Testis (tissue), 3 donors: Measurements from ENCODE around the gene YDJC. TPM values are rescaled to one million over a fixed set of nuclear protein-coding genes. Genes with fewer than 3 reads are reported as not detected.

Experiments used
- DNase-seq: peaks from one replicate; pipeline ENCODE4 v3.0.0-alpha.2; 2019
- H3K27ac ChIP-seq, 2 donors: fragments of 200-600 bp; sonication (generic); one replicate each; pipeline ENCODE4 v1.5.1; 2019
- H3K27me3 ChIP-seq: fragments of 200-600 bp; sonication (generic); one replicate; pipeline ENCODE4 v1.5.1; 2019
- H3K36me3 ChIP-seq: fragments of 200-600 bp; sonication (generic); one replicate; pipeline ENCODE4 v1.5.1; 2017; ENCODE audit warnings: low read depth; ENCODE audit errors: missing control alignments
- H3K4me1 ChIP-seq: fragments of 200-600 bp; sonication (generic); one replicate; pipeline ENCODE4 v1.5.1; 2019
- H3K4me3 ChIP-seq, 2 donors: fragments of 200-600 bp; sonication (generic); one replicate each; pipeline ENCODE4 v1.5.1; 2017 to 2019
- H3K9me3 ChIP-seq: fragments of 200-600 bp; sonication (generic); one replicate; pipeline ENCODE4 v1.5.1; 2017
- POLR2A ChIP-seq: fragments of 450-650 bp; IDR thresholded peaks from one replicate; pipeline ENCODE4 v1.6.1; 2017; ENCODE audit warnings: antibody characterized with exemption, mild to moderate bottlenecking, moderate library complexity
- WGBS, 2 donors: methylation state at CpG; one replicate each; pipeline ENCODE4 v1.1.5; 2018; 5-methylcytosine and 5-hydroxymethylcytosine counted together
- intact Hi-C: fragments of 100-400 bp; cut with DNase I; formaldehyde crosslinking; loops from one replicate; pipeline ENCODE4 v1.15.1; 2023; ENCODE audit warnings: low total_unique reads
- microRNA counts, 2 donors: library from miRNA; unstranded; fragments of <30 nt; microRNA quantifications; one replicate each; lab custom pipeline; 2016
- microRNA-seq, 2 donors: library from miRNA; unstranded; fragments of <30 nt; microRNA quantifications; one replicate each; pipeline ENCODE4, GENCODE V29; 2016; ENCODE audit warnings: borderline number of aligned reads in 2 of 2, borderline replicate concordance in 1 of 2
- polyA plus RNA-seq: library from polyadenylated mRNA; stranded (reverse); fragments of 350-450 nt; fragmentation: Illumina TruSeq; extraction: RNeasy Lipid Tissue Mini Kit (QIAGEN cat#74804); gene quantifications from one replicate; pipeline ENCODE4 v1.2.3, GENCODE V29; 2014; ENCODE audit warnings: low read depth, low replicate concordance; ENCODE audit not compliant: insufficient read depth
- small RNA-seq, 2 donors: library from RNA; depleted of rRNA; stranded (forward); fragments of <200 nt; gene quantifications; one replicate each; pipeline ENCODE3, GENCODE V24; 2016
- total RNA-seq, 2 donors: library from RNA; depleted of rRNA; stranded (reverse); fragments of >200 nt; gene quantifications; one replicate each; pipeline ENCODE4 v1.2.3, GENCODE V29; 2016
- TF ChIP-seq, protein P1 (sequence below), 3 experiments: fragments of 450-650 bp in 2 of 3; fragments of 200-600 bp in 1 of 3; sonication (generic) in 1 of 3; IDR thresholded peaks; one replicate each; pipeline ENCODE4 v1.5.1; 2016 to 2019; ENCODE audit warnings: antibody characterized with exemption in 3 of 3, mild to moderate bottlenecking in 2 of 3, moderate library complexity in 1 of 3

Gene YDJC
- total and polyA plus RNA-seq, 3 donors from 2014 or later = 9.9 to 37.1 (median 36.5) TPM

DNA sequence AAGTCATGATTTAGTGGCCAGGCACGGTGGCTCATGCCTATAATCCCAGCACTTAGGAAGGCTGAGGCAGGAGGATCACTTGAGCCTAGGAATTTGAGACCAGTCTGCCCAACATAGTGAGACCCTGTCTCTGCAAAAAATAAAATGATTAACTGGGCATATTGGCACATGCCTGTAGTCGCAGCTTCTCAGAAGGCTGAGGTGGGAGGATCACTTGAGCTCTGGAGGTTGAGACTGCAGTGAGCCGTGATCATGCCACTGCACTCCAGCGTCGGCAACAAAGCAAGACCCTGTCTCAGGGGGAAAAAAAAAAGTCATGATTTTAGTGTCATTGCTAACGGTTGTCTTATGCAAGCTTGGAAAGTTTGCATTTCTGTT lies 50.4 kb downstream of the YDJC start:
- DNase-seq = no peak
- no peak overlapping the region for H3K4me3 ChIP-seq
- H3K4me1 ChIP-seq = peaks cover 23% of the 10 kb centered on the region
- no peak overlapping the region for H3K27ac ChIP-seq
- intact Hi-C loops = no loop called here
- H3K27me3 ChIP-seq = no peaks in the 10 kb centered on the region
- no peaks in the 10 kb centered on the region for H3K9me3 ChIP-seq
- WGBS, 2 donors = 63 to 76% methylated on average over 6 of the region's 6 CpGs
- TF ChIP-seq POLR2A = no peak
- TF ChIP-seq, protein P1, sequence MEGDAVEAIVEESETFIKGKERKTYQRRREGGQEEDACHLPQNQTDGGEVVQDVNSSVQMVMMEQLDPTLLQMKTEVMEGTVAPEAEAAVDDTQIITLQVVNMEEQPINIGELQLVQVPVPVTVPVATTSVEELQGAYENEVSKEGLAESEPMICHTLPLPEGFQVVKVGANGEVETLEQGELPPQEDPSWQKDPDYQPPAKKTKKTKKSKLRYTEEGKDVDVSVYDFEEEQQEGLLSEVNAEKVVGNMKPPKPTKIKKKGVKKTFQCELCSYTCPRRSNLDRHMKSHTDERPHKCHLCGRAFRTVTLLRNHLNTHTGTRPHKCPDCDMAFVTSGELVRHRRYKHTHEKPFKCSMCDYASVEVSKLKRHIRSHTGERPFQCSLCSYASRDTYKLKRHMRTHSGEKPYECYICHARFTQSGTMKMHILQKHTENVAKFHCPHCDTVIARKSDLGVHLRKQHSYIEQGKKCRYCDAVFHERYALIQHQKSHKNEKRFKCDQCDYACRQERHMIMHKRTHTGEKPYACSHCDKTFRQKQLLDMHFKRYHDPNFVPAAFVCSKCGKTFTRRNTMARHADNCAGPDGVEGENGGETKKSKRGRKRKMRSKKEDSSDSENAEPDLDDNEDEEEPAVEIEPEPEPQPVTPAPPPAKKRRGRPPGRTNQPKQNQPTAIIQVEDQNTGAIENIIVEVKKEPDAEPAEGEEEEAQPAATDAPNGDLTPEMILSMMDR (IDR thresholded peaks at IDR 0.05) = no peak
- H3K36me3 ChIP-seq = no peaks in the 10 kb centered on the region

MicroRNAs within 50 kb of the gene (microRNA counts, 767-probe panel; counts per million panel counts)
- 0 to 152 counts per million in 2 donors for microRNA hsa-miR-130b-3p (lab: Ali Mortazavi, UCI)
- 0 to 152 counts per million in 2 donors for microRNA hsa-miR-301b (lab: Ali Mortazavi, UCI)

Small RNAs within 50 kb of the gene (microRNA-seq; reads per million reads assigned to microRNA genes)
- 69.5 to 135 reads per million in 2 donors for gene MIR130B
- gene MIR301B = 0 to 1.4 reads per million in 2 donors

Small RNAs within 50 kb of the gene (small RNA-seq; reads per million reads assigned to genes)
- gene MIR301B = 0 to 0.27 reads per million in 2 donors

Other genes with a start within 250 kb of the YDJC start
- gene RIMBP3B, start 246.3 kb downstream of the YDJC start, total RNA-seq = 10 to 100 TPM; 12.1 to 16.9 TPM
- gene RIMBP3B, start 246.3 kb downstream of the YDJC start, polyA plus RNA-seq = 32.9 TPM
- 10 to 100 TPM; 24.0 to 24.4 TPM for gene HIC2, start 212.7 kb downstream of the YDJC start, total RNA-seq
- 11.1 TPM for gene HIC2, start 212.7 kb downstream of the YDJC start, polyA plus RNA-seq
- 10 to 100 TPM; 54.4 to 78.2 TPM for gene TMEM191C, start 162.6 kb downstream of the YDJC start, total RNA-seq
- gene TMEM191C, start 162.6 kb downstream of the YDJC start, polyA plus RNA-seq = 35.3 TPM
- gene RIMBP3C, start 78.6 kb downstream of the YDJC start, total RNA-seq = 10 to 100 TPM; 17.5 to 20.8 TPM
- 14.4 TPM for gene RIMBP3C, start 78.6 kb downstream of the YDJC start, polyA plus RNA-seq
- gene UBE2L3, start 62.3 kb downstream of the YDJC start, total RNA-seq = 10 to 100 TPM; 61.4 to 66.8 TPM
- gene UBE2L3, start 62.3 kb downstream of the YDJC start, polyA plus RNA-seq = 63.3 TPM
- gene CCDC116, start 2.7 kb upstream of the YDJC start, total RNA-seq = 10 to 100 TPM; 16.0 to 28.6 TPM
- 54.0 TPM for gene CCDC116, start 2.7 kb upstream of the YDJC start, polyA plus RNA-seq
- 10 to 100 TPM; 33.0 to 34.3 TPM for gene SDF2L1, start 12.3 kb upstream of the YDJC start, total RNA-seq
- gene SDF2L1, start 12.3 kb upstream of the YDJC start, polyA plus RNA-seq = 23.9 TPM
- gene PPIL2, start 36.0 kb upstream of the YDJC start, total RNA-seq = 10 to 100 TPM; 64.6 to 65.3 TPM
- 35.5 TPM for gene PPIL2, start 36.0 kb upstream of the YDJC start, polyA plus RNA-seq
- gene YPEL1, start 105.8 kb upstream of the YDJC start, total RNA-seq = 100 to 1,000 TPM in 1 of 2 donors, 10 to 100 TPM in 1; 83.6 to 169 TPM
- gene YPEL1, start 105.8 kb upstream of the YDJC start, polyA plus RNA-seq = 168 TPM
- gene MAPK1, start 237.6 kb upstream of the YDJC start, total RNA-seq = 100 to 1,000 TPM in 1 of 2 donors, 10 to 100 TPM in 1; 90.2 to 121 TPM
- 143 TPM for gene MAPK1, start 237.6 kb upstream of the YDJC start, polyA plus RNA-seq